Measurements from ENCODE around the gene ADAMTS3. TPM values are rescaled to one million over a fixed set of nuclear protein-coding genes. Genes with fewer than 3 reads are reported as not detected.

The ADAMTS3 gene
- total and polyA plus RNA-seq, 2 experiments from 2014 or later = 1.2 to 3.7 TPM

DNA sequence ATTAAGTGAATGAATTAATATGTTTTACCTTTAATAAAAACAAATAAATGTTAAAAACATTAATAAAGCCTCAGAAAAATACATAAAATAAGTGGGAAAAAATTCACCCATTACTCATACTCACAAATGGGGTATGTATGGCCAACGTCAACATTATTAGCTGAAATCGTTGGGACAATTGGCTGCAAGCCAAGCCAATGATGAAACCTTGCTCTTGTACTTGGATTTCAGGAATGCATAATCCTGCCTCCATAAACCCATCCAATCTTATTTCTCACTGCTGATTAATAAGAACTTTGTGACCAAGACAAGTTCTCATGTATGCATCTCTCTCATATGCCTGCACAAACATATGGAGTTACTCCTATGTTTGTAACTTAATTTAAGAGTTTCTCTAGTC, 35.3 kb upstream of the ADAMTS3 start:
- DNase-seq (ENCODE audit: low spot score) (no peak), ATAC-seq (no peak)
- Histone ChIP-seq H3K79me2 (replicated peaks; ENCODE audit: insufficient read depth) (no peaks in the 10 kb centered on the region), H2AFZ (no peak overlapping the region), H3K4me3 (no peak overlapping the region), H3K4me2 (no peak overlapping the region), H3F3A (replicated peaks; ENCODE audit: low read depth) (no peaks in the 10 kb centered on the region), H3K36me3 (ENCODE audit: insufficient read depth) (0 out of 2 replicates have a peak, but pooled peaks cover 6% of the 10 kb centered on the region), H3K27ac (ENCODE audit: low read depth) (no peak overlapping the region), H3K27me3 (ENCODE audit: insufficient read depth) (no peaks in the 10 kb centered on the region), H3K9me2 (ENCODE audit: insufficient read depth) (peaks cover 9% of the 10 kb centered on the region; the same call in 1 of the 2 replicates), H4K20me1 (replicated peaks; ENCODE audit: insufficient read depth) (no peaks in the 10 kb centered on the region), H3K4me1 (ENCODE audit: insufficient read depth) (no peaks in the 10 kb centered on the region)
- Mint-ChIP-seq H3K27ac (no peak overlapping the region), H3K4me3 (no peak overlapping the region), H3K9me3 (peaks cover 27% of the 10 kb centered on the region), H3K4me1 (no peaks in the 10 kb centered on the region), H3K36me3 (ENCODE audit: low read depth) (peaks cover 21% of the 10 kb centered on the region), H3K27me3 (ENCODE audit: insufficient read depth, low read depth, poor library complexity) (peaks cover 4% of the 10 kb centered on the region)
- TF ChIP-seq ZNF331 (CRISPR knock-in tag; IDR thresholded peaks at IDR 0.05; ENCODE audit: low read depth) = no peak
- TF ChIP-seq EZH2 (IDR thresholded peaks at IDR 0.05; ENCODE audit: low read depth, unreplicated experiment) = no peak
- TF ChIP-seq CTCF (conservative IDR thresholded peaks at IDR 0.05; ENCODE audit: low read depth in 2 of 2) = no peak
- TF ChIP-seq EZH2phosphoT487 (IDR thresholded peaks at IDR 0.05; ENCODE audit: unreplicated experiment) = no peak
- no peak for TF ChIP-seq NANOG (IDR thresholded peaks at IDR 0.05; ENCODE audit: borderline replicate concordance)
- no peak for TF ChIP-seq ZNF462 (CRISPR knock-in tag; IDR thresholded peaks at IDR 0.05)
- no peak for TF ChIP-seq ETS1 (IDR thresholded peaks at IDR 0.05)
- TF ChIP-seq, protein P1, sequence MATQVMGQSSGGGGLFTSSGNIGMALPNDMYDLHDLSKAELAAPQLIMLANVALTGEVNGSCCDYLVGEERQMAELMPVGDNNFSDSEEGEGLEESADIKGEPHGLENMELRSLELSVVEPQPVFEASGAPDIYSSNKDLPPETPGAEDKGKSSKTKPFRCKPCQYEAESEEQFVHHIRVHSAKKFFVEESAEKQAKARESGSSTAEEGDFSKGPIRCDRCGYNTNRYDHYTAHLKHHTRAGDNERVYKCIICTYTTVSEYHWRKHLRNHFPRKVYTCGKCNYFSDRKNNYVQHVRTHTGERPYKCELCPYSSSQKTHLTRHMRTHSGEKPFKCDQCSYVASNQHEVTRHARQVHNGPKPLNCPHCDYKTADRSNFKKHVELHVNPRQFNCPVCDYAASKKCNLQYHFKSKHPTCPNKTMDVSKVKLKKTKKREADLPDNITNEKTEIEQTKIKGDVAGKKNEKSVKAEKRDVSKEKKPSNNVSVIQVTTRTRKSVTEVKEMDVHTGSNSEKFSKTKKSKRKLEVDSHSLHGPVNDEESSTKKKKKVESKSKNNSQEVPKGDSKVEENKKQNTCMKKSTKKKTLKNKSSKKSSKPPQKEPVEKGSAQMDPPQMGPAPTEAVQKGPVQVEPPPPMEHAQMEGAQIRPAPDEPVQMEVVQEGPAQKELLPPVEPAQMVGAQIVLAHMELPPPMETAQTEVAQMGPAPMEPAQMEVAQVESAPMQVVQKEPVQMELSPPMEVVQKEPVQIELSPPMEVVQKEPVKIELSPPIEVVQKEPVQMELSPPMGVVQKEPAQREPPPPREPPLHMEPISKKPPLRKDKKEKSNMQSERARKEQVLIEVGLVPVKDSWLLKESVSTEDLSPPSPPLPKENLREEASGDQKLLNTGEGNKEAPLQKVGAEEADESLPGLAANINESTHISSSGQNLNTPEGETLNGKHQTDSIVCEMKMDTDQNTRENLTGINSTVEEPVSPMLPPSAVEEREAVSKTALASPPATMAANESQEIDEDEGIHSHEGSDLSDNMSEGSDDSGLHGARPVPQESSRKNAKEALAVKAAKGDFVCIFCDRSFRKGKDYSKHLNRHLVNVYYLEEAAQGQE (IDR thresholded peaks at IDR 0.05; ENCODE audit: unreplicated experiment) = no peak
- no peak for TF ChIP-seq CREB1 (CRISPR knock-in tag; IDR thresholded peaks at IDR 0.05; ENCODE audit: low read depth)
- TF ChIP-seq POLR2AphosphoS5 (IDR thresholded peaks at IDR 0.05; ENCODE audit: low read depth) = no peak
- TF ChIP-seq ZNF114 (CRISPR knock-in tag; IDR thresholded peaks at IDR 0.05) = no peak
- no peak for TF ChIP-seq STAT1 (IDR thresholded peaks at IDR 0.05; ENCODE audit: unreplicated experiment)
- no peak for TF ChIP-seq JUNB (IDR thresholded peaks at IDR 0.05; ENCODE audit: unreplicated experiment)
